ENCODE data around the gene SCEL.

SCEL gene

DNA sequence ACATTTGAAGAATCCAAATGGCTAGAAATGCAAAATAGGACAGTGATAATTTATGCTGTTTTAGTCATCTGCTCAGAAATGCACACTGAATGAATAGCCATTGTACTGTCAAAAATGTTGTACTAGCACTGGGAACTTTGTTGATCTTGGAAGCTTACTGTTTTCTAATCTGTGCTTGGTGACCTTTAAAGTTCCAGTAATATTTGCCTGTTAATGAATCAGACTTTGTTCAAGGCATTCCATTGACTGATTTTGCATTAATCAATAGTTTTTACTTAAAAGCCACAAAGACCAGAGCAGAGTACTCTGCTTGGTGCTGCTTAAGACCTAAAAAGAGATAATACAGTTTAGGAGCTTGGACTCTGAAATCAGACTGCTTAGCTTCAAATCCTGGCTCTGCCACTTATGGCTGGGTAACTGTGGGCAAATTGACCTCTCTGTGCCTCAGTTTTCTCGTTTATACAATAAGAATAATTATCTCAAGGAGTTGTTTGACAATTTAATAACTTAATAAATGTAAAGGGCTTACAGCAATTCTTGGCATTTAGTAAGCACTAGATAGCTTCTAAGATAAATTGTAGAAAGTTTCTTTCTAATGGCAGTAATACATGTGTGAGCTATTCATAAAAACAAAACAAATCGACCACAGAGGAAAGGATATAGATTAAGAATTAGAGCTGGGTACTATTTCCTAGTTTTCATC lies 157.4 kb downstream of the SCEL start:
- Histone ChIP-seq H3K4me3 (ENCODE audit: low read depth in 1 of 2, low read length in 1 of 2) (no peak overlapping the region), H3K36me3 (no peaks in the 10 kb centered on the region), H3K9me3 (no peaks in the 10 kb centered on the region), H3K4me1 (ENCODE audit: control insufficient read depth in 1 of 2, insufficient read depth in 1 of 2, low read depth in 1 of 2, low read length in 1 of 2) (peaks cover 3 to 11% of the 10 kb centered on the region in 2 experiments), H3K27me3 (peaks cover 60% of the 10 kb centered on the region), H3K27ac (no peak overlapping the region)
- TF ChIP-seq, protein P1, sequence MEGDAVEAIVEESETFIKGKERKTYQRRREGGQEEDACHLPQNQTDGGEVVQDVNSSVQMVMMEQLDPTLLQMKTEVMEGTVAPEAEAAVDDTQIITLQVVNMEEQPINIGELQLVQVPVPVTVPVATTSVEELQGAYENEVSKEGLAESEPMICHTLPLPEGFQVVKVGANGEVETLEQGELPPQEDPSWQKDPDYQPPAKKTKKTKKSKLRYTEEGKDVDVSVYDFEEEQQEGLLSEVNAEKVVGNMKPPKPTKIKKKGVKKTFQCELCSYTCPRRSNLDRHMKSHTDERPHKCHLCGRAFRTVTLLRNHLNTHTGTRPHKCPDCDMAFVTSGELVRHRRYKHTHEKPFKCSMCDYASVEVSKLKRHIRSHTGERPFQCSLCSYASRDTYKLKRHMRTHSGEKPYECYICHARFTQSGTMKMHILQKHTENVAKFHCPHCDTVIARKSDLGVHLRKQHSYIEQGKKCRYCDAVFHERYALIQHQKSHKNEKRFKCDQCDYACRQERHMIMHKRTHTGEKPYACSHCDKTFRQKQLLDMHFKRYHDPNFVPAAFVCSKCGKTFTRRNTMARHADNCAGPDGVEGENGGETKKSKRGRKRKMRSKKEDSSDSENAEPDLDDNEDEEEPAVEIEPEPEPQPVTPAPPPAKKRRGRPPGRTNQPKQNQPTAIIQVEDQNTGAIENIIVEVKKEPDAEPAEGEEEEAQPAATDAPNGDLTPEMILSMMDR (IDR thresholded peaks at IDR 0.05), result no peak

GRCh38 chr13:77693449-77693940 lies 158.0 kb downstream of the SCEL start:
- Histone ChIP-seq H3K9me3 (no peaks in the 10 kb centered on the region), H3K4me1 (ENCODE audit: control insufficient read depth in 1 of 2, insufficient read depth in 1 of 2, low read depth in 1 of 2, low read length in 1 of 2) (peaks cover 3 to 11% of the 10 kb centered on the region in 2 experiments), H3K27me3 (peaks cover 60% of the 10 kb centered on the region), H3K4me3 (ENCODE audit: low read depth in 1 of 2, low read length in 1 of 2) (no peak overlapping the region), H3K27ac (no peak overlapping the region), H3K36me3 (no peaks in the 10 kb centered on the region)
- TF ChIP-seq, protein P1 (IDR thresholded peaks at IDR 0.05), result no peak
